GM23338 (cell line): ENCODE measurements around the gene RAD23B. TPM values are rescaled to one million over a fixed set of nuclear protein-coding genes. Genes with fewer than 3 reads are reported as not detected.

ENCODE experiments used
- ATAC-seq: fragments of 200-7000 bp; cut with Tn5 transposase; 3 replicates; pipeline ENCODE4 v1.9.1; 2020
- DNase-seq: peaks from one replicate; pipeline ENCODE4 v3.0.0-alpha.2; 2015; ENCODE audit warnings: low spot score
- H2AFZ ChIP-seq: fragments of 200-600 bp; sonication (generic); 2 replicates; pipeline ENCODE4 v1.8.0; 2016; ENCODE audit warnings: antibody characterized with exemption, mild to moderate bottlenecking, moderate library complexity
- H3F3A ChIP-seq: fragments of 200-600 bp; sonication (generic); replicated peaks from 2 replicates; pipeline ENCODE4 v1.8.0; 2017; ENCODE audit warnings: antibody characterized with exemption, mixed run types, low read depth
- H3K27ac ChIP-seq: fragments of 200-600 bp; sonication (generic); 2 replicates; pipeline ENCODE4 v1.6.1; 2016; ENCODE audit warnings: low read depth
- H3K27me3 ChIP-seq: fragments of 200-600 bp; sonication (generic); 2 replicates; pipeline ENCODE4 v1.8.0; 2016; ENCODE audit warnings: mild to moderate bottlenecking, mixed run types, moderate library complexity; ENCODE audit not compliant: insufficient read depth
- H3K36me3 ChIP-seq: fragments of 200-600 bp; sonication (generic); 2 replicates; pipeline ENCODE4 v1.8.0; 2016; ENCODE audit warnings: mild to moderate bottlenecking; ENCODE audit not compliant: insufficient read depth
- H3K4me1 ChIP-seq: fragments of 200-600 bp; sonication (generic); 2 replicates; pipeline ENCODE4 v1.8.0; 2016; ENCODE audit warnings: mild to moderate bottlenecking, moderate library complexity; ENCODE audit not compliant: insufficient read depth
- H3K4me2 ChIP-seq: fragments of 200-600 bp; sonication (generic); 2 replicates; pipeline ENCODE4 v1.7.1; 2017; ENCODE audit warnings: mixed run types
- H3K4me3 ChIP-seq: fragments of 200-600 bp; sonication (generic); 2 replicates; pipeline ENCODE4 v1.6.1; 2016; ENCODE audit warnings: mixed run types
- H3K79me2 ChIP-seq: fragments of 200-600 bp; sonication (generic); replicated peaks from 2 replicates; pipeline ENCODE4 v1.8.0; 2017; ENCODE audit warnings: mild to moderate bottlenecking; ENCODE audit not compliant: insufficient read depth
- H3K9me2 ChIP-seq: fragments of 200-600 bp; sonication (generic); 2 replicates; pipeline ENCODE4 v1.8.0; 2017; ENCODE audit not compliant: insufficient read depth
- H4K20me1 ChIP-seq: fragments of 200-600 bp; sonication (generic); replicated peaks from 2 replicates; pipeline ENCODE4 v1.8.0; 2017; ENCODE audit warnings: mild to moderate bottlenecking; ENCODE audit not compliant: insufficient read depth
- H3K27ac Mint-ChIP-seq: 2 replicates; pipeline ENCODE4 v1.8.0; 2020; ENCODE audit warnings: inconsistent platforms, mild to moderate bottlenecking, moderate library complexity, mixed read lengths
- H3K27me3 Mint-ChIP-seq: 3 replicates; pipeline ENCODE4 v1.8.0; 2022; ENCODE audit warnings: low read depth, mild to moderate bottlenecking, moderate library complexity, mixed read lengths, inconsistent platforms; ENCODE audit not compliant: insufficient read depth, poor library complexity
- H3K36me3 Mint-ChIP-seq: 3 replicates; pipeline ENCODE4 v1.8.0; 2021; ENCODE audit warnings: low read depth, mild to moderate bottlenecking, inconsistent platforms, moderate library complexity, mixed read lengths
- H3K4me1 Mint-ChIP-seq: 3 replicates; pipeline ENCODE4 v1.8.0; 2020; ENCODE audit warnings: mild to moderate bottlenecking, inconsistent platforms, mixed read lengths
- H3K4me3 Mint-ChIP-seq: 3 replicates; pipeline ENCODE4 v1.8.0; 2021; ENCODE audit warnings: moderate library complexity, mild to moderate bottlenecking, inconsistent platforms, mixed read lengths
- H3K9me3 Mint-ChIP-seq: 3 replicates; pipeline ENCODE4 v1.8.0; 2020; ENCODE audit warnings: moderate library complexity, mild to moderate bottlenecking, inconsistent platforms, mixed read lengths
- CREB1 ChIP-seq: fragments of 250-450 bp; sonication (Bioruptor Pico); IDR thresholded peaks from 2 replicates; pipeline ENCODE4 v1.5.0; 2020; ENCODE audit warnings: low read depth, mild to moderate bottlenecking, moderate library complexity
- EZH2 ChIP-seq: fragments of 200-600 bp; sonication (generic); IDR thresholded peaks from one replicate; pipeline ENCODE4 v1.8.0; 2017; ENCODE audit warnings: antibody characterized with exemption, mild to moderate bottlenecking, low read depth; ENCODE audit not compliant: unreplicated experiment
- EZH2phosphoT487 ChIP-seq: fragments of 200-600 bp; sonication (generic); IDR thresholded peaks from one replicate; pipeline ENCODE4 v1.8.1; 2018; ENCODE audit warnings: antibody characterized with exemption; ENCODE audit not compliant: unreplicated experiment
- JUNB ChIP-seq: IDR thresholded peaks from one replicate; pipeline ENCODE4 v1.6.1; 2016; ENCODE audit warnings: antibody characterized with exemption; ENCODE audit not compliant: unreplicated experiment
- NANOG ChIP-seq: IDR thresholded peaks from 2 replicates; pipeline ENCODE4 v1.6.1; 2016; ENCODE audit warnings: antibody characterized with exemption, borderline replicate concordance
- POLR2AphosphoS5 ChIP-seq: IDR thresholded peaks from 2 replicates; pipeline ENCODE4 v1.6.1; 2016; ENCODE audit warnings: antibody characterized with exemption, low read depth
- STAT1 ChIP-seq: IDR thresholded peaks from one replicate; pipeline ENCODE4 v1.6.1; 2016; ENCODE audit warnings: antibody characterized with exemption; ENCODE audit not compliant: unreplicated experiment
- ZNF114 ChIP-seq: fragments of 250-450 bp; sonication (Bioruptor Pico); IDR thresholded peaks from 2 replicates; pipeline ENCODE4 v1.5.0; 2020; ENCODE audit warnings: mild to moderate bottlenecking, moderate library complexity
- ZNF331 ChIP-seq: fragments of 250-450 bp; sonication (Bioruptor Pico); IDR thresholded peaks from 2 replicates; pipeline ENCODE4 v1.5.0; 2020; ENCODE audit warnings: low read depth, mild to moderate bottlenecking, moderate library complexity
- polyA plus RNA-seq: library from polyadenylated mRNA; unstranded; fragments of >200 nt; fragmentation: Nextera tagmentation; extraction: Ambion mirVana; gene quantifications from 2 replicates; pipeline ENCODE4 v1.2.1, GENCODE V29; 2016
- total RNA-seq: library from RNA; depleted of rRNA; stranded (reverse); fragments of >200 nt; shearing (Covaris generic); gene quantifications from 2 replicates; pipeline ENCODE4 v1.2.3, GENCODE V29; 2014
- TF ChIP-seq, protein P1 (sequence below), 2 experiments: fragments of 200-600 bp in 1 of 2; sonication (generic) in 1 of 2; conservative IDR thresholded peaks; 2 replicates each; pipeline versions ENCODE4 v1.5.1 to v1.6.1; 2016 to 2017; ENCODE audit warnings: antibody characterized with exemption in 2 of 2, low read depth in 2 of 2, mild to moderate bottlenecking in 2 of 2, moderate library complexity in 1 of 2
- TF ChIP-seq, protein P2 (sequence below): fragments of 250-450 bp; sonication (Bioruptor Pico); IDR thresholded peaks from 2 replicates; pipeline ENCODE4 v1.5.0; 2020; ENCODE audit warnings: mild to moderate bottlenecking, moderate library complexity
- TF ChIP-seq, protein P3 (sequence below): IDR thresholded peaks from 2 replicates; pipeline ENCODE4 v1.6.1; 2016; ENCODE audit warnings: antibody characterized with exemption
- TF ChIP-seq, protein P4 (sequence below): IDR thresholded peaks from one replicate; pipeline ENCODE4 v1.6.1; 2018; ENCODE audit warnings: antibody characterized with exemption; ENCODE audit not compliant: unreplicated experiment

The RAD23B gene
- total and polyA plus RNA-seq, 2 experiments from 2014 or later = 31.1 to 137 TPM

DNA sequence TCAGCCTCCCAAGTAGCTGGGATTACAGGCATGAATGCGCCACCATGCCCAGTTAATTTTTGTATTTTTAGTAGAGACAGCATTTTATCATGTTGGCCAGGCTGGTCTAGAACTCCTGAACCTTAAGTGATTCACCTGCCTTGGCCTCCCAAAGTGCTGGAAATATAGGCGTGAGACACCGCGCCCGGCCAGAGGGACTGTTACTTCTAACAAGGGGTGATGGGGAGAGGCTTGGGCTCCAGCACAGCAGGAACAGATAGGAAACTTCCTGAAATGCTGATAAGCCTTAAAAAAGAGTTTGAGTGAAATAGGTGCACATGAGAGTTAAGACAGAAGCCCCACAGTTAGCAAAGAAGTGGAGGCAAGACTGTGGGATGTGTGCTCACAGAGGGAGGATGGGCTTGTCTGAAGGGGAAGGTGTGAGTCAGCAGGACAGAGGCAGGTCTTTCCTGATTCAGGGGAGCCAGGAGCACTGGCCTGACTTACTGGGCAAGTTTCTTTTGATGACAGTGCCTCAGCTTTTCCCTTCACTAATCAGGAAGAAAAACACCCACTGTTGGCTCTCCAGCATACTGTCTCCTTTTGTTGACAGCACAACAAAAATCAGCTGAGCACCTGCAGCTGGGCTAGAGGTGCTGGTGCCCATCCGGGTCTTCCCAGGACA, 68.4 kb downstream of the RAD23B start:
- Mint-ChIP-seq H3K27me3 (no peaks in the 10 kb centered on the region), H3K36me3 (no peaks in the 10 kb centered on the region), H3K27ac (no peak overlapping the region), H3K9me3 (no peaks in the 10 kb centered on the region; the same call in 2 of the 3 replicates), H3K4me1 (peaks cover 11% of the 10 kb centered on the region), H3K4me3 (no peak overlapping the region)
- Histone ChIP-seq H3F3A (no peaks in the 10 kb centered on the region), H4K20me1 (no peaks in the 10 kb centered on the region), H3K79me2 (no peaks in the 10 kb centered on the region), H3K27ac (no peak overlapping the region), H3K4me1 (no peaks in the 10 kb centered on the region), H3K4me3 (no peak overlapping the region), H3K36me3 (no peaks in the 10 kb centered on the region), H3K9me2 (peaks cover 7% of the 10 kb centered on the region), H2AFZ (no peak overlapping the region), H3K4me2 (no peak overlapping the region), H3K27me3 (no peaks in the 10 kb centered on the region)
- DNase-seq (no peak), ATAC-seq (peak; percentile 31; the same call in 1 of the 3 replicates)
- TF ChIP-seq CREB1 (CRISPR knock-in tag) = no peak
- TF ChIP-seq, protein P1, sequence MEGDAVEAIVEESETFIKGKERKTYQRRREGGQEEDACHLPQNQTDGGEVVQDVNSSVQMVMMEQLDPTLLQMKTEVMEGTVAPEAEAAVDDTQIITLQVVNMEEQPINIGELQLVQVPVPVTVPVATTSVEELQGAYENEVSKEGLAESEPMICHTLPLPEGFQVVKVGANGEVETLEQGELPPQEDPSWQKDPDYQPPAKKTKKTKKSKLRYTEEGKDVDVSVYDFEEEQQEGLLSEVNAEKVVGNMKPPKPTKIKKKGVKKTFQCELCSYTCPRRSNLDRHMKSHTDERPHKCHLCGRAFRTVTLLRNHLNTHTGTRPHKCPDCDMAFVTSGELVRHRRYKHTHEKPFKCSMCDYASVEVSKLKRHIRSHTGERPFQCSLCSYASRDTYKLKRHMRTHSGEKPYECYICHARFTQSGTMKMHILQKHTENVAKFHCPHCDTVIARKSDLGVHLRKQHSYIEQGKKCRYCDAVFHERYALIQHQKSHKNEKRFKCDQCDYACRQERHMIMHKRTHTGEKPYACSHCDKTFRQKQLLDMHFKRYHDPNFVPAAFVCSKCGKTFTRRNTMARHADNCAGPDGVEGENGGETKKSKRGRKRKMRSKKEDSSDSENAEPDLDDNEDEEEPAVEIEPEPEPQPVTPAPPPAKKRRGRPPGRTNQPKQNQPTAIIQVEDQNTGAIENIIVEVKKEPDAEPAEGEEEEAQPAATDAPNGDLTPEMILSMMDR (conservative IDR thresholded peaks at IDR 0.05; ENCODE audit: low read depth in 2 of 2) = no peak
- TF ChIP-seq, protein P2, sequence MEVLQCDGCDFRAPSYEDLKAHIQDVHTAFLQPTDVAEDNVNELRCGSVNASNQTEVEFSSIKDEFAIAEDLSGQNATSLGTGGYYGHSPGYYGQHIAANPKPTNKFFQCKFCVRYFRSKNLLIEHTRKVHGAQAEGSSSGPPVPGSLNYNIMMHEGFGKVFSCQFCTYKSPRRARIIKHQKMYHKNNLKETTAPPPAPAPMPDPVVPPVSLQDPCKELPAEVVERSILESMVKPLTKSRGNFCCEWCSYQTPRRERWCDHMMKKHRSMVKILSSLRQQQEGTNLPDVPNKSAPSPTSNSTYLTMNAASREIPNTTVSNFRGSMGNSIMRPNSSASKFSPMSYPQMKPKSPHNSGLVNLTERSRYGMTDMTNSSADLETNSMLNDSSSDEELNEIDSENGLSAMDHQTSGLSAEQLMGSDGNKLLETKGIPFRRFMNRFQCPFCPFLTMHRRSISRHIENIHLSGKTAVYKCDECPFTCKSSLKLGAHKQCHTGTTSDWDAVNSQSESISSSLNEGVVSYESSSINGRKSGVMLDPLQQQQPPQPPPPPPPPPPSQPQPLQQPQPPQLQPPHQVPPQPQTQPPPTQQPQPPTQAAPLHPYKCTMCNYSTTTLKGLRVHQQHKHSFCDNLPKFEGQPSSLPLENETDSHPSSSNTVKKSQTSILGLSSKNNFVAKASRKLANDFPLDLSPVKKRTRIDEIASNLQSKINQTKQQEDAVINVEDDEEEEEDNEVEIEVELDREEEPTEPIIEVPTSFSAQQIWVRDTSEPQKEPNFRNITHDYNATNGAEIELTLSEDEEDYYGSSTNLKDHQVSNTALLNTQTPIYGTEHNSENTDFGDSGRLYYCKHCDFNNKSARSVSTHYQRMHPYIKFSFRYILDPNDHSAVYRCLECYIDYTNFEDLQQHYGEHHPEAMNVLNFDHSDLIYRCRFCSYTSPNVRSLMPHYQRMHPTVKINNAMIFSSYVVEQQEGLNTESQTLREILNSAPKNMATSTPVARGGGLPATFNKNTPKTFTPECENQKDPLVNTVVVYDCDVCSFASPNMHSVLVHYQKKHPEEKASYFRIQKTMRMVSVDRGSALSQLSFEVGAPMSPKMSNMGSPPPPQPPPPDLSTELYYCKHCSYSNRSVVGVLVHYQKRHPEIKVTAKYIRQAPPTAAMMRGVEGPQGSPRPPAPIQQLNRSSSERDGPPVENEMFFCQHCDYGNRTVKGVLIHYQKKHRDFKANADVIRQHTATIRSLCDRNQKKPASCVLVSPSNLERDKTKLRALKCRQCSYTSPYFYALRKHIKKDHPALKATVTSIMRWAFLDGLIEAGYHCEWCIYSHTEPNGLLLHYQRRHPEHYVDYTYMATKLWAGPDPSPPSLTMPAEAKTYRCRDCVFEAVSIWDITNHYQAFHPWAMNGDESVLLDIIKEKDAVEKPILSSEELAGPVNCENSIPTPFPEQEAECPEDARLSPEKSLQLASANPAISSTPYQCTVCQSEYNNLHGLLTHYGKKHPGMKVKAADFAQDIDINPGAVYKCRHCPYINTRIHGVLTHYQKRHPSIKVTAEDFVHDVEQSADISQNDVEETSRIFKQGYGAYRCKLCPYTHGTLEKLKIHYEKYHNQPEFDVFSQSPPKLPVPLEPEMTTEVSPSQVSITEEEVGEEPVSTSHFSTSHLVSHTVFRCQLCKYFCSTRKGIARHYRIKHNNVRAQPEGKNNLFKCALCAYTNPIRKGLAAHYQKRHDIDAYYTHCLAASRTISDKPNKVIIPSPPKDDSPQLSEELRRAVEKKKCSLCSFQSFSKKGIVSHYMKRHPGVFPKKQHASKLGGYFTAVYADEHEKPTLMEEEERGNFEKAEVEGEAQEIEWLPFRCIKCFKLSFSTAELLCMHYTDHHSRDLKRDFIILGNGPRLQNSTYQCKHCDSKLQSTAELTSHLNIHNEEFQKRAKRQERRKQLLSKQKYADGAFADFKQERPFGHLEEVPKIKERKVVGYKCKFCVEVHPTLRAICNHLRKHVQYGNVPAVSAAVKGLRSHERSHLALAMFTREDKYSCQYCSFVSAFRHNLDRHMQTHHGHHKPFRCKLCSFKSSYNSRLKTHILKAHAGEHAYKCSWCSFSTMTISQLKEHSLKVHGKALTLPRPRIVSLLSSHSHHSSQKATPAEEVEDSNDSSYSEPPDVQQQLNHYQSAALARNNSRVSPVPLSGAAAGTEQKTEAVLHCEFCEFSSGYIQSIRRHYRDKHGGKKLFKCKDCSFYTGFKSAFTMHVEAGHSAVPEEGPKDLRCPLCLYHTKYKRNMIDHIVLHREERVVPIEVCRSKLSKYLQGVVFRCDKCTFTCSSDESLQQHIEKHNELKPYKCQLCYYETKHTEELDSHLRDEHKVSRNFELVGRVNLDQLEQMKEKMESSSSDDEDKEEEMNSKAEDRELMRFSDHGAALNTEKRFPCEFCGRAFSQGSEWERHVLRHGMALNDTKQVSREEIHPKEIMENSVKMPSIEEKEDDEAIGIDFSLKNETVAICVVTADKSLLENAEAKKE (CRISPR knock-in tag) = no peak
- TF ChIP-seq EZH2 = no peak
- TF ChIP-seq, protein P3, sequence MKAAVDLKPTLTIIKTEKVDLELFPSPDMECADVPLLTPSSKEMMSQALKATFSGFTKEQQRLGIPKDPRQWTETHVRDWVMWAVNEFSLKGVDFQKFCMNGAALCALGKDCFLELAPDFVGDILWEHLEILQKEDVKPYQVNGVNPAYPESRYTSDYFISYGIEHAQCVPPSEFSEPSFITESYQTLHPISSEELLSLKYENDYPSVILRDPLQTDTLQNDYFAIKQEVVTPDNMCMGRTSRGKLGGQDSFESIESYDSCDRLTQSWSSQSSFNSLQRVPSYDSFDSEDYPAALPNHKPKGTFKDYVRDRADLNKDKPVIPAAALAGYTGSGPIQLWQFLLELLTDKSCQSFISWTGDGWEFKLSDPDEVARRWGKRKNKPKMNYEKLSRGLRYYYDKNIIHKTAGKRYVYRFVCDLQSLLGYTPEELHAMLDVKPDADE = no peak
- TF ChIP-seq JUNB = no peak
- TF ChIP-seq ZNF331 (CRISPR knock-in tag) = no peak
- TF ChIP-seq, protein P4, sequence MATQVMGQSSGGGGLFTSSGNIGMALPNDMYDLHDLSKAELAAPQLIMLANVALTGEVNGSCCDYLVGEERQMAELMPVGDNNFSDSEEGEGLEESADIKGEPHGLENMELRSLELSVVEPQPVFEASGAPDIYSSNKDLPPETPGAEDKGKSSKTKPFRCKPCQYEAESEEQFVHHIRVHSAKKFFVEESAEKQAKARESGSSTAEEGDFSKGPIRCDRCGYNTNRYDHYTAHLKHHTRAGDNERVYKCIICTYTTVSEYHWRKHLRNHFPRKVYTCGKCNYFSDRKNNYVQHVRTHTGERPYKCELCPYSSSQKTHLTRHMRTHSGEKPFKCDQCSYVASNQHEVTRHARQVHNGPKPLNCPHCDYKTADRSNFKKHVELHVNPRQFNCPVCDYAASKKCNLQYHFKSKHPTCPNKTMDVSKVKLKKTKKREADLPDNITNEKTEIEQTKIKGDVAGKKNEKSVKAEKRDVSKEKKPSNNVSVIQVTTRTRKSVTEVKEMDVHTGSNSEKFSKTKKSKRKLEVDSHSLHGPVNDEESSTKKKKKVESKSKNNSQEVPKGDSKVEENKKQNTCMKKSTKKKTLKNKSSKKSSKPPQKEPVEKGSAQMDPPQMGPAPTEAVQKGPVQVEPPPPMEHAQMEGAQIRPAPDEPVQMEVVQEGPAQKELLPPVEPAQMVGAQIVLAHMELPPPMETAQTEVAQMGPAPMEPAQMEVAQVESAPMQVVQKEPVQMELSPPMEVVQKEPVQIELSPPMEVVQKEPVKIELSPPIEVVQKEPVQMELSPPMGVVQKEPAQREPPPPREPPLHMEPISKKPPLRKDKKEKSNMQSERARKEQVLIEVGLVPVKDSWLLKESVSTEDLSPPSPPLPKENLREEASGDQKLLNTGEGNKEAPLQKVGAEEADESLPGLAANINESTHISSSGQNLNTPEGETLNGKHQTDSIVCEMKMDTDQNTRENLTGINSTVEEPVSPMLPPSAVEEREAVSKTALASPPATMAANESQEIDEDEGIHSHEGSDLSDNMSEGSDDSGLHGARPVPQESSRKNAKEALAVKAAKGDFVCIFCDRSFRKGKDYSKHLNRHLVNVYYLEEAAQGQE = no peak
- no peak for TF ChIP-seq EZH2phosphoT487
- TF ChIP-seq STAT1 = no peak
- no peak for TF ChIP-seq ZNF114 (CRISPR knock-in tag)
- TF ChIP-seq NANOG = no peak
- TF ChIP-seq POLR2AphosphoS5 = no peak
